ENCODE results near the gene CSRP2. TPM values are rescaled to one million over a fixed set of nuclear protein-coding genes. Genes with fewer than 3 reads are reported as not detected.
A peak's percentile ranks its signal among the peaks of the same experiment; 100 is the strongest.

CSRP2 gene
- total and polyA plus RNA-seq, 8 donors: 6.4 to 162 (median 32.7) TPM; not detected in 1

DNA sequence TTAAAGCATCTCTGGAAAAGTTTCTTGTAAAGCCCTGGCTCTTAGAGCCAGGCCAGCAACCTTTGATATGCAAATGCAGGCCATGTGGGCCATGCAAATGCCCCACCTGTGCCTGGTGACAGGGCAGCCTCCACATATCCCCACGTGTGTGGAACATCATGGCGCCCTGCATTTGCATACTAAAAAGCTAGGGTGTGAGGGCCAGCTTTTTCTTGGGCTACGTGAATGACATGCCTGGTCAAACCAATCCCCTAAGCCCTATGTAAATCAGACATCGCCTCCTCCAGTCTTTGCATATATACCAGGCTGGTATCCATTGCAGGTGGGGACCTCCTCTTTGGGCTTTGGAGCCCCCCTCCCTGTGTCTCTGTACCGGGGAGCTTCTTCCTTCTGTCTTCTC is 6.4 kb downstream of the CSRP2 start:
- H3K27me3 ChIP-seq: no peaks in the 10 kb centered on the region
- peaks cover 0 to 19% (median 10%) of the 10 kb centered on the region in 4 donors for H3K4me1 ChIP-seq
- no peak for TF ChIP-seq EP300 (IDR thresholded peaks at IDR 0.05)
- no peak for TF ChIP-seq POLR2A (IDR thresholded peaks at IDR 0.05)
- TF ChIP-seq, protein P1, sequence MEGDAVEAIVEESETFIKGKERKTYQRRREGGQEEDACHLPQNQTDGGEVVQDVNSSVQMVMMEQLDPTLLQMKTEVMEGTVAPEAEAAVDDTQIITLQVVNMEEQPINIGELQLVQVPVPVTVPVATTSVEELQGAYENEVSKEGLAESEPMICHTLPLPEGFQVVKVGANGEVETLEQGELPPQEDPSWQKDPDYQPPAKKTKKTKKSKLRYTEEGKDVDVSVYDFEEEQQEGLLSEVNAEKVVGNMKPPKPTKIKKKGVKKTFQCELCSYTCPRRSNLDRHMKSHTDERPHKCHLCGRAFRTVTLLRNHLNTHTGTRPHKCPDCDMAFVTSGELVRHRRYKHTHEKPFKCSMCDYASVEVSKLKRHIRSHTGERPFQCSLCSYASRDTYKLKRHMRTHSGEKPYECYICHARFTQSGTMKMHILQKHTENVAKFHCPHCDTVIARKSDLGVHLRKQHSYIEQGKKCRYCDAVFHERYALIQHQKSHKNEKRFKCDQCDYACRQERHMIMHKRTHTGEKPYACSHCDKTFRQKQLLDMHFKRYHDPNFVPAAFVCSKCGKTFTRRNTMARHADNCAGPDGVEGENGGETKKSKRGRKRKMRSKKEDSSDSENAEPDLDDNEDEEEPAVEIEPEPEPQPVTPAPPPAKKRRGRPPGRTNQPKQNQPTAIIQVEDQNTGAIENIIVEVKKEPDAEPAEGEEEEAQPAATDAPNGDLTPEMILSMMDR (IDR thresholded peaks at IDR 0.05): no peak
- no peak for TF ChIP-seq POLR2AphosphoS5 (IDR thresholded peaks at IDR 0.05)
- no peak overlapping the region for H3K4me3 ChIP-seq
- H3K9me3 ChIP-seq: no peaks in the 10 kb centered on the region
- no peak for DNase-seq
- H3K27ac ChIP-seq: no peak overlapping the region
- intact Hi-C loops (cut with DNase I; ENCODE audit: low total_unique reads): no loop called here
- 76 to 92% (median 82%) methylated on average over 5 of the region's 5 CpGs for WGBS, 5 donors
- H3K36me3 ChIP-seq: no peaks in the 10 kb centered on the region

DNA sequence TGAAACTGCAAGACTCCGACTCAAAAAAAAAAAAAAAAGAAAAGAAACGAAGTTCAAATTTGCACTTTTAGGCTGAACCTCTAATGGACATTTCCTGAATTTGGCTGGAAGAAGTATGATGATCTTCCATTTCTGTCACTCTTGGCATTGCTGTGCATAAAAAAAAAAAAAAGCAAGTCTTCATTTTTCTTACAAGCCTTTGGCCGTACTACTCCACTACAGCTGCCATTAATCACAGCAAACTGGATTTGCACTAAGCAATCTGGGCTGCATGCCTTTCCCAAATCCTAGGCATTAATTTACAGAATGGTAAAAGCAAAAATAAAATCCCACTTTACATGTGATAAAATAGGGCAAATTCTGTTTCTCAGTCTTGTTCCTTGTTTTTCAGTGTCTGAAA is 7.1 kb downstream of the CSRP2 start:
- intact Hi-C loops (cut with DNase I; ENCODE audit: low total_unique reads): no loop called here
- H3K9me3 ChIP-seq: no peaks in the 10 kb centered on the region
- peaks cover 0 to 14% (median 7%) of the 10 kb centered on the region in 4 donors for H3K4me1 ChIP-seq
- H3K27ac ChIP-seq: no peak overlapping the region
- DNase-seq: peak in 1 of 2 donors; percentile 82
- WGBS, 5 donors: 65 to 80% (median 75%) methylated on average over 3 of the region's 3 CpGs
- H3K27me3 ChIP-seq: no peaks in the 10 kb centered on the region
- H3K36me3 ChIP-seq: no peaks in the 10 kb centered on the region
- no peak overlapping the region for H3K4me3 ChIP-seq
- TF ChIP-seq EP300 (IDR thresholded peaks at IDR 0.05): no peak
- TF ChIP-seq POLR2AphosphoS5 (IDR thresholded peaks at IDR 0.05): no peak
- TF ChIP-seq, protein P1 (IDR thresholded peaks at IDR 0.05): no peak
- TF ChIP-seq POLR2A (IDR thresholded peaks at IDR 0.05): no peak

GRCh38 chr12:76871082-76871481 is 7.7 kb downstream of the CSRP2 start:
- intact Hi-C loops (cut with DNase I; ENCODE audit: low total_unique reads): no loop called here
- WGBS, 5 donors: 79 to 87% (median 82%) methylated on average over 2 of the region's 2 CpGs
- H3K4me3 ChIP-seq: no peak overlapping the region

GRCh38 chr12:76866726-76867125 is 12.1 kb downstream of the CSRP2 start:
- intact Hi-C loops (cut with DNase I; ENCODE audit: low total_unique reads): no loop called here
- no peaks in the 10 kb centered on the region for H3K9me3 ChIP-seq
- TF ChIP-seq, protein P1 (IDR thresholded peaks at IDR 0.05): no peak
- TF ChIP-seq POLR2A (IDR thresholded peaks at IDR 0.05) (no peak), POLR2AphosphoS5 (IDR thresholded peaks at IDR 0.05) (no peak), EP300 (IDR thresholded peaks at IDR 0.05) (no peak)
- 68 to 84% (median 76%) methylated on average over 8 of the region's 8 CpGs for WGBS, 5 donors
- H3K4me1 ChIP-seq: peaks cover 0 to 32% (median 14%) of the 10 kb centered on the region in 4 donors
- H3K36me3 ChIP-seq: peaks cover 0 to 5% (median 0%) of the 10 kb centered on the region in 4 donors
- peak in 1 of 2 donors; percentile 76 for DNase-seq
- no peak overlapping the region for H3K4me3 ChIP-seq
- no peak overlapping the region for H3K27ac ChIP-seq
- H3K27me3 ChIP-seq: no peaks in the 10 kb centered on the region

More at GRCh38 chr12:76871082-76871481, 7.7 kb downstream of the CSRP2 start:
- H3K36me3 ChIP-seq: no peaks in the 10 kb centered on the region
- peaks cover 0 to 16% (median 7%) of the 10 kb centered on the region in 4 donors for H3K4me1 ChIP-seq
- no peaks in the 10 kb centered on the region for H3K9me3 ChIP-seq
- H3K27me3 ChIP-seq: no peaks in the 10 kb centered on the region
- no peak overlapping the region for H3K27ac ChIP-seq
- TF ChIP-seq POLR2AphosphoS5 (IDR thresholded peaks at IDR 0.05): no peak
- no peak for TF ChIP-seq POLR2A (IDR thresholded peaks at IDR 0.05)
- TF ChIP-seq, protein P1 (IDR thresholded peaks at IDR 0.05): no peak
- TF ChIP-seq EP300 (IDR thresholded peaks at IDR 0.05): no peak
- no peak for DNase-seq

Measured in stomach (tissue), 9 donors.